ENCODE measurements around the gene RRAD. TPM values are rescaled to one million over a fixed set of nuclear protein-coding genes. Genes with fewer than 3 reads are reported as not detected.
A peak's percentile ranks its signal among the peaks of the same experiment; 100 is the strongest.
"Not testable (repeated sequence)": the region's sequence is repeated elsewhere in the genome, so short reads cannot be mapped to it uniquely, and the experiment has no call there.

The RRAD gene, protein sequence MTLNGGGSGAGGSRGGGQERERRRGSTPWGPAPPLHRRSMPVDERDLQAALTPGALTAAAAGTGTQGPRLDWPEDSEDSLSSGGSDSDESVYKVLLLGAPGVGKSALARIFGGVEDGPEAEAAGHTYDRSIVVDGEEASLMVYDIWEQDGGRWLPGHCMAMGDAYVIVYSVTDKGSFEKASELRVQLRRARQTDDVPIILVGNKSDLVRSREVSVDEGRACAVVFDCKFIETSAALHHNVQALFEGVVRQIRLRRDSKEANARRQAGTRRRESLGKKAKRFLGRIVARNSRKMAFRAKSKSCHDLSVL
- polyA plus RNA-seq (ENCODE audit: insufficient read length in 3 of 3), result 1 to 10 TPM; 2.4 to 3.3 (median 2.8) TPM
- long read RNA-seq, donor 1, partial matches to known transcripts, result 0 of 2 reads
- long read RNA-seq, donor 1, other reads (novel, unspliced or antisense), result 0 of 2 reads
- long read RNA-seq, donor 2, partial matches to known transcripts, result 0 of 4 reads
- long read RNA-seq, donor 2, other reads (novel, unspliced or antisense), result 0 of 4 reads
- long read RNA-seq, donor 3, partial matches to known transcripts, result 0 of 2 reads
- long read RNA-seq, donor 3, other reads (novel, unspliced or antisense), result 0 of 2 reads
- long read RNA-seq, donor 4, partial matches to known transcripts, result 0 of 2 reads
- long read RNA-seq, donor 4, other reads (novel, unspliced or antisense), result 0 of 2 reads
- long read RNA-seq, donor 5, result 0 reads
- long read RNA-seq, donor 6, partial matches to known transcripts, result 5 of 8 reads
- long read RNA-seq, donor 6, other reads (novel, unspliced or antisense), result 0 of 8 reads
- long read RNA-seq, donor 7, partial matches to known transcripts, result 0 of 2 reads
- long read RNA-seq, donor 7, other reads (novel, unspliced or antisense), result 0 of 2 reads
- long read RNA-seq, donor 8, result 0 reads
- long read RNA-seq, donor 9, partial matches to known transcripts, result 0 of 4 reads
- long read RNA-seq, donor 9, other reads (novel, unspliced or antisense), result 0 of 4 reads
- long read RNA-seq, donor 10, partial matches to known transcripts, result 0 of 1 reads
- long read RNA-seq, donor 10, other reads (novel, unspliced or antisense), result 0 of 1 reads
- long read RNA-seq, donor 11, result 0 reads
- long read RNA-seq, donor 12, partial matches to known transcripts, result 0 of 2 reads
- long read RNA-seq, donor 12, other reads (novel, unspliced or antisense), result 0 of 2 reads
- long read RNA-seq, donor 13, result 0 reads
- long read RNA-seq, donor 14, result 0 reads
- long read RNA-seq, donor 15, result 0 reads
- long read RNA-seq, donor 16, partial matches to known transcripts, result 0 of 3 reads
- long read RNA-seq, donor 16, other reads (novel, unspliced or antisense), result 0 of 3 reads

DNA sequence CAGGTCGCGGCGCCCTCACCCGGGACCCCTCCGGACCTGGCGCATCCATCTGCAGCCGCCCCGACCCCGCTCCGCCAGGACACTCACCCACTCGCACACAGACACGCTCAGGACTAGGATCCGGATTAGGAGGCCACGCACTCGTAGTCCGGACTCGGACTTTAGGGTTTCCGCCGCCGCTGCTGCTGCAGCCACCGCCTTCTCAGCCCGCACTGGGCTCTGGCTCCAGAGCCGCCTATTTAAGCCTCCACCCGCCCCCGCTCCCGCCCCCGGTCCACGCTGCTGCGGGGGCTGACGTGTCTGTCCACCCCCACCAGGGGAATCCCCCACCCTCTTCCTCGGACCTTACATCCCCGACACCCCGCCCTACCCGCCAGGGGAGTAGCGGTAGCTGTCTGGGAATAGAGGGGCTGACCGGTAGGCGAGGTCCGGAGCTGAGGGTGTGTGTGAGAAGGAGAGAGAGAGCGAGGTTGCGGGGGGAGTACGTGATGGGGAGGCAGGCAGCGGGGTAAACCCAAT lies at the start of gene RRAD:
Gene RRAD, minus strand, starts transcription at position 214 of the 519 bp plus-strand sequence. CDS start 356 bp downstream, outside the sequence.
- no peak for DNase-seq

DNA sequence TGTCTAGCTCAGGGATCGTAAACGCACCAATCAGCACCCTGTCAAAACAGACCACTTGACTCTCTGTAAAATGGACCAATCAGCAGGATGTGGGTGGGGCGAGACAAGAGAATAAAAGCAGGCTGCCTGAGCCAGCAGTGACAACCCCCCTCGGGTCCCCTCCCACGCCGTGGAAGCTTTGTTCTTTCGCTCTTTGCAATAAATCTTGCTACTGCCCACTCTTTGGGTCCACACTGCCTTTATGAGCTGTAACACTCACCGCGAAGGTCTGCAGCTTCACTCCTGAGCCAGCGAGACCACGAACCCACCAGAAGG lies 49.6 kb upstream of the RRAD start:
- DNase-seq, result not testable (repeated sequence)

DNA sequence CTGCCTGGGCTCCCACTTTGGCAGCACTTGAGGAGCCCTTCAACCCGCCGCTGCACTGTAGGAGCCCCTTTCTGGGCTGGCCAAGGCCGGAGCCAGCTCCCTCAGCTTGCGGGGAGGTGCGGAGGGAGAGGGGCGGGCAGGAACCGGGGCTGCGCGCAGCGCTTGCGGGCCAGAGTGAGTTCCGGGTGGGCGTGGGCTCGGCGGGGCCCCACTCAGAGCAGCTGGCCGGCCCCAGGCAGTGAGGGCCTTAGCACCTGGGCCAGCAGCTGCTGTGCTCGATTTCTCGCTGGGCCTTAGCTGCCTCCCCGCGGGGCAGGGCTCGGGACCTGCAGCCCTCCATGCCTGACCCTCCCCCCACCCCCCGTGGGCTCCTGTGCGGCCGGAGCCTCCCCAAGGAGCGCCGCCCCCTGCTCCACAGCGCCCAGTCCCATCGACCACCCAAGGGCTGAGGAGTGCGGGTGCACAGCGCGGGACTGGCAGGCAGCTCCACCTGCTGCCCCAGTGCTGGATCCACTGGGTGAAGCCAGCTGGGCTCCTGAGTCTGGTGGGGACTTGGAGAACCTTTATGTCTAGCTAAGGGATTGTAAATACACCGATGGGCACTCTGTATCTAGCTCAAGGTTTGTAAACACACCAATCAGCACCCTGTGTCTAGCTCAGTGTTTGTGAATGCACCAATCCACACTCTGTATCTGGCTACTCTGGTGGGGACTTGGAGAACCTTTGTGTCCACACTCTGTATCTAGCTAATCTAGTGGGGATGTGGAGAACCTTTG lies 49.0 kb upstream of the RRAD start:
- DNase-seq, result not testable (repeated sequence)

DNA sequence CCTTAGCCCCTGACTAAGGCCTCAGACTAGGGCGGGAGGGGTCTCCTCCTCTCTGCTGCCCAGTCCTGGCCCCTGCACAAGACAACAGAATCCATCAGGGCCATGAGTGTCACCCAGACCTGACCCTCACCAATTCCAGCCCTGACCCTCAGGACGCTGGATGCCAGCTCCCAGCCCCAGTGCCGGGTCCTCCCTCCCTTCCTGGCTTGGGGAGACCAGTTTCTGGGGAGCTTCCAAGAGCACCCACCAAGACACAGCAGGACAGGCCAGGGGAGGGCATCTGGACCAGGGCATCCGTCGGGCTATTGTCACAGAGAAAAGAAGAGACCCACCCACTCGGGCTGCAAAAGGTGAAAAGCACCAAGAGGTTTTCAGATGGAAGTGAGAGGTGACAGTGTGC lies 48.4 kb upstream of the RRAD start:
- DNase-seq, result no peak

DNA sequence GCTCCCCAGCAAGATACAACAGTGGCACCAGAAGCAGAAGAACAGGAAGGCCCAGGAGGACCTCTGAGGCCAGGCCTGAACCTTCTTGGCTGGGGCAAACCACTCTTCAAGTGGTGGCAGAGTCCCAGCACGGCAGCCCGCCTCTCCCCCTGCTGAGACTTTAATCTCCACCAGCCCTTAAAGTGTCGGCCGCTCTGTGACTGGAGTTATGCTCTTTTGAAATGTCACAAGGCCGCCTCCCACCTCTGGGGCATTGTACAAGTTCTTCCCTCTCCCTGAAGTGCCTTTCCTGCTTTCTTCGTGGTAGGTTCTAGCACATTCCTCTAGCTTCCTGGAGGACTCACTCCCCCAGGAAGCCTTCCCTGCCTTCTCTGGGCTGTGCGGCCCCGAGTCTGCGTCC lies 47.6 kb upstream of the RRAD start:
- DNase-seq, result no peak

DNA sequence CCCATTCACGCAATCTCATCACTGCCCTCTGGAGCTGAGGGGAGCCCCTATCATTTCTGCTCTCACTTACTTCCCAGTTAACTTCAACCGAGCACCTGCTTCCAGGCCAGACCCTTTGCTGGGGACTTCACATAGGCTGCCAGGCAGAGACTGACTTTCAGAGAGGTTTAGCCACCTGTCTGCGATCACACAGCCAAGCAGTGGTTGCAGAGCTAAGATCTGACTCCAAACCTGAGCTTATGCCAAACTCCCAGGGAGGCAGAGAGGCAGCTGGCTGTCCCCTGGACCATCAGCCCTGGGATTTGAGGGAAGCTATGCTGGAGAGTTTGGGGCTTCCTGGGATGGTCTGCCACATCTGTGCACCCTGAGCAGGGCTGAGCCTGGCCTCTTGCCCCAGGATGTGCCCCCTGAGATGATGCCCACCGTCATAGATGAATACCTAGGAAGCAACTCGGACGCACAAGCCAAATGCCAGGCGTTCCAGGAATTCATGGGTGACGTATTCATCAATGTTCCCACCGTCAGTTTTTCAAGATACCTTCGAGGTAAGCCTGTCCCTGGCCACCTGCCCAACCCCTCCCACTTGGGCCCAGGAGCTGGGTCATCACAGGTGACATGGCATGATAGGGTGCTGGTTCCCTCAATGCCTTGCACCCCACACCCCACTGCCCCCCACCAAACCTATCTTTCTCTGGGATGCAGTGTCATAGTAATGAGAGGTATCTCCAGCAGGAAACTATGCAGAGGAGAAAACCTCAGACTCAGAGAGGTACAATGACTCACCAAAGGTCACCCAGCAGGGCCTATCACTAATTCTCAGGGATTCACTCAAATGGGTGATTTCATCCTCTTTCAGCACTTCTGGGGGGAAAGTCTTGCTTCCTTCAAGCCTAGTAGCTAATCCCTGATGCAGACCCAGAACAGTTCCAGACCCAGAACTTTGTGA lies 45.7 kb upstream of the RRAD start:
- no peak for DNase-seq

DNA sequence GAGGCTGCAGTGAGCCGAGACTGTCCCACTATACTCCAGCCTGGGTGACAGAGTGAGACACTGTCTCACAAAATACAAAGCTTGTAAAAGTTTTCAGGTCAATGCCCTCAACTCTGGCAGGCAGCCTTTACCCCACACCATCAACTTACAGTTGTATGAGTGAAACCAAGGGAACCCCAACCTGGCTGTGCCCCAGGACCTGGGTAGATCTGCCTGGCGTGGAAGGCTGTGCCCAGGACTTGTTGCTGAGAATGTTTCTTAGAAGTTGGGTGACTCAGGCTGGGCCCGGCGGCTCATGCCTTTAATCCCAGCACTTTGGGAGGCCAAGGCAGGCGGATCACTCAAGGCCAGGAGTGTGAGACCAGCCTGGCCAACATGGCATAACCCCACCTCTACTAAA lies 43.5 kb upstream of the RRAD start:
- DNase-seq, result no peak

DNA sequence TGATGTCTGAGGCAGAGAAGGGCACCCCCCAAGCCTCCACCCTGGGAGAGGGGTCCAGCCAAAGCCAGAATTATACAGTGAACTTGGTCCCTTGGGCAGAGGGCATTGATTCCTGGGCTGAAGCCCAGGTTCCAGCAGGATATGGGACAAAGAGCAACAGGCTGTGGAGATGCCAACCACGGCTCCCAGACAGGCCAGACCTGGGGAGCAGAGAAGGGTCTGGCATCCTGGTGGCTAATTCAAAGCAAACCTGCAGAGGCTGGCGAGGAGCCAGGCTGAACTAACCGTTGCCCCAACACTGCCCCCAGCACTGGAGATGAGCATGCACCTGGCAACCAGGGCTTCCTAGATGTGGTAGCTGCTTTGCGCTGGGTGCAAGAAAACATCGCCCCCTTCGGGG lies 38.7 kb upstream of the RRAD start:
- DNase-seq, result no peak

DNA sequence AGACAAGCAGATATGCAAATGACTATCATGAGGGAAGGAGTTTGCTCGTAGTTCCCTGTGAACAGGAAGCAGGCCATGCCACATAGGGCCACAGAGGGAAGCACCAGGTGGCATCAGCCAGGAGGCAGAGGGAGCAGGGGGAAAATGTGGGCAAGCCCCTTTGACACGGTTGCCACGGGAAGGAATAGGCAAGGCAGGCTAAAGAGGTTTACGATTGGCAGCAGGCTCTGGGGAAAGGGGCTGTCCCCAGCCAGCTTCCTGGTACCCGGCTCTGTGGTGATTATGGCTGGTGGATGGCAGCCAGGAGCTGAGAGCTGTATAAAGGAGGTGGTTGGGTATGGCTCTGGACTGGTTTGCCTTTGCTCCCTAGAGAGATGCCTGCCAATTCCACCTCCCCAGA lies 36.6 kb upstream of the RRAD start:
- no peak for DNase-seq

DNA sequence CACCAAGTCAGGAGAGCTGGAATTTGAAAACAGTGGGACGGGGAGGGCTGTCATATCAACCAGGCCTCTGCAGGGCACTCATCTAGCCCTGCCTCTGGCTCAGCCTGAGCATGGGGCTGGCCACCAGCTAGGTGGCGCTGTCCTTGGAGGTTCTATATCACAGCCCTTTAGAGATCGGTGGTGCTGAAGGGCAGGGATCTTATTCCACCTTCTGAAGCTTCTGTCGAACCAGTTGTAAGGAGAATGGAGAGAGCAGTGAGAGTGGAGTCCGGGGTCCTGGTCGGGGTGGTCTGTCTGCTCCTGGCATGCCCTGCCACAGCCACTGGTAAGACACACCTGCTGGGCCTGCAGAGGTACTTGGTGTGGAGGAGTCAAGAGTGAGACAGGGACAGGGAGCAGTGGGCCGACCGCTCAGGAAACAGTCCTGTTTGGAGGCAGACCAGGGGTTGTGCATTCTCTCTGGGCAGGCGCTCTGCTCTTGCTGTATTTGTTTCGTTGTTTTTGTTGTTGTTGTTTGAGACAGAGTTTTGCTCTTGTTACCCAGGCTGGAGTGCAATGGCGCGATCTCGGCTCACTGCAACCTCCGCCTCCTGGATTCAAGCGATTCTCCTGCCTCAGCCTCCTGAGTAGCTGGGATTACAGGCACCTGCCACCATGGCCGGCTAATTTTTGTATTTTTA lies 35.9 kb upstream of the RRAD start, which contains the start of gene CES3:
Gene CES3, plus strand, starts transcription at position 202 of the 680 bp plus-strand sequence. Its CDS starts 42 bp downstream, at position 244.
- DNase-seq, result peak; percentile 64

DNA sequence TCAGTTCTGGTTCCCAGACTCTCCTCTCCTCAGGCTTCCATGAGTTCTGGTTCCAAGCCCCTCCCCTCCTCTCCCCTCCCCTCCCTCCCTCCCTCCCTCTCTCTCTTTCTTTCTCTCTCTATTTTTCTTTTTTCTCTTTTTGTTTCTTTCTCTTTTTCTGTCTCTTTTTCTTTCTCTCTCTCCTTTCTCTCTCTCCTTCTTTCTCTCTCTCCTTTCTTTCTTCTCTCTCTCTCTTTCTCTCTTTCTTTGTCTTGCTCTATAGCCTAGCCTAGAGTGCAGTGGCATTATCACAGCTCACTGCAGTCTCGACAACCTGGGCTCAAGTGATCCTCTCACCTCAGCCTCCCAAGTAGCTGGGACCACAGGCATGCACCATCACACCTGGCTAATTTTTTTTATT lies 34.9 kb upstream of the RRAD start:
- no peak for DNase-seq

DNA sequence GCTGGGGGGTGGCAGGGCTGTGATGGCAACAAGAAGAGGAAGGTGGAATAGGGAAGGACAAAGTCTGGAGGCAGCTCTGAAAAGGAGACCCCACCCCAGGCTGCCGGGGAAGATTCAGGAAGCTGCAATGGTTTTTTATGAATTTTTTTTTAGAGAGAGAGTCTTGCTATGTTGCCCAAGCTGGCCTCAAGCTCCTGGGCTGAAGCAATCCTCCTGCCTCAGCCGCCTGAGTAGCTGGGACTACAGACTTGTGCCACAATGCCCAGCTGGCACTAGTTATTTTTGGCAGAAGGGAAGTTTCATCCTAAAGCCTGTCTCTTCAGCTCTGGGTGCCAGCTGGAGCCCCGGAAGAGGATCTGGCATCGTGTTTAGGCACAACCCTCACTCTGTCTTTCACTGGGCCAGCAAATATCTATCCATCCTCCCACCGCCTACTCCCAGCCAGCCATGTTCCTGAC lies 34.4 kb upstream of the RRAD start:
- DNase-seq, result no peak

DNA sequence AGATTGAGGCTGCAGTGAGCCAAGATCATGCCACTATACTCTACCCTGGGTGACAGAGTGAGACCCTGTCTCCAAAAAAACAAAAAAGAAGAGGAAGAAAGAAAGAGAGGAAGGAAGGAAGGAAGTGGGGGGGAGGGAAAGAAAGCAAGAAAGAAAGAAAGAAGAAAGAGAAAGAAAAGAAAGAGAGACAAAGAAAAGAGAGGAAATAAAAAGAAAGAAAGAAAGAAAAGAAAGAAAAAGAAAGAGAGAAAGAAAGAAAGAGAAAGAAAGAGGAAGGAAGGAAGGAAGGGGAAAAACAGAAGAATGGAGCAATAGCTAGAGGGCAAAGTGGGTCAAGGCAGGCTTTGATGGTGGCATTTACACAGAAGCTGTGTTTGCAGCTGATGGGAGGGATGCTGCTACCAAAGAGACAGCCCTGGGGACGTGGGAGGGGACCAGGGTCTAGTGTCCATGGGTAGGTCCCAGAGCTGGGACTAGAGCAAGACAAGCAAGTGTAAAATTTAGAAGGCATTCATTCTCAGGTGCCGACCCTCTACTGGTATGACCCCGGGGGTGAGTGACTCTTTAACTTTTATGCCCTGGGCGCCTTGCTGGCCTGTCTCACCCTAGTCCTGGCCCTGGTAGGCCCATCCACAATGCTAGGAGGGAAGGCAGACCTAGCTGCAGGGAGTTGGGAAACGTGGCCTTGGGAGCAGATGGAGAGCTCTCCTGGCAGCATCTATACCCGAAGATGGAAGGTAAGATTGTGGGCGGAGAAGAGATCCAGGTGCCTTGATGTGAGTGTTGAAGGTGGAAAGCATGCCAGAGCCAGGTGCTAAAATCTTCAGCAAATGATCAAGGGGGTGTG lies 33.7 kb upstream of the RRAD start:
- DNase-seq, result no peak

DNA sequence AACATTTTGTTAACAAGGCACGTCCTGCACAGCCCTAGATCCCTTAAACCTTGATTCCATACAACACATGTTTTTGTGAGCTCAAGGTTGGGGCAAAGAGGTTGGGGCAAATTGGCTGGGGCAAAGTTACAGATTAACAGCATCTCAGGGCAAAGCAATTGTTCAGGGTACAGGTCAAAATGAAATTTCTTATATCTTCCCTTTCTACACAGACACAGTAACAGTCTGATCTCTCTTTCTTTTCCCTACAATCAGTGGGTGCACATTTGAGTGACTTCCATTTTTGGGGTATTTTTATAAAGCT lies 30.8 kb upstream of the RRAD start:
- not testable (repeated sequence) for DNase-seq

DNA sequence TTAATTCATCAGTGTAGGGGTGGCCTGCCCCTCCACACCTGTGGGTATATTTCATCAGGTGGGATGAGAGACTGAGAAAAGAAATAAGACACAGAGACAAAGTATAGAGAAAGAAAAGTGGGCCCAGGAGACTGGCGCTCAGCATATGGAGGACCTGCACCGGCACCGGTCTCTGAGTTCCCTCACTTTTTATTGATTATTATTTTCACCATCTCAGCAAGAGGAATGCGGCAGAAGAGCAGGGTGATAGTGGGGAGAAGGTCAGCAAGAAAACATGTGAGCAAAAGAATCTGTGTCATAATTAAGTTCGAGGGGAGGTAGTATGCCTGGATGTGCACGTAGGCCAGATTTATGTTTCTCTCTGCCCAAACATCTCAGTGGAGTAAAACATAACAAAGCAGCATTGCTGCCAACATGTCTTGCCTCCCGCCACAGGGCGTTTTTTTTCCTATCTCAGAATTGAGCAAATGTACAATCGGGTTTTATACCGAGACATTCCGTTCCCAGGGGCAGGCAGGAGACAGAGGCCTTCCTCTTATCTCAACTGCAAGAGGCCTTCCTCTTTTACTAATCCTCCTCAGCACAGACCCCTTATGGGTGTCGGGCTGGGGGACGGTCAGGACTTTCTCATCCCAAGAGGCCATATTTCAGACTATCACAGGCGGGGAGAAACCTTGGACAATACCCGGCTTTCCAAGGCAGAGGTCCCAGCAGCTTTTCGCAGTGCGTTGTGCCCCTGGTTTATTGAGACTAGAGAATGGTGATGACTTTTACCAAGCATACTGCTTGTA lies 30.2 kb upstream of the RRAD start:
- DNase-seq, result not testable (repeated sequence)

DNA sequence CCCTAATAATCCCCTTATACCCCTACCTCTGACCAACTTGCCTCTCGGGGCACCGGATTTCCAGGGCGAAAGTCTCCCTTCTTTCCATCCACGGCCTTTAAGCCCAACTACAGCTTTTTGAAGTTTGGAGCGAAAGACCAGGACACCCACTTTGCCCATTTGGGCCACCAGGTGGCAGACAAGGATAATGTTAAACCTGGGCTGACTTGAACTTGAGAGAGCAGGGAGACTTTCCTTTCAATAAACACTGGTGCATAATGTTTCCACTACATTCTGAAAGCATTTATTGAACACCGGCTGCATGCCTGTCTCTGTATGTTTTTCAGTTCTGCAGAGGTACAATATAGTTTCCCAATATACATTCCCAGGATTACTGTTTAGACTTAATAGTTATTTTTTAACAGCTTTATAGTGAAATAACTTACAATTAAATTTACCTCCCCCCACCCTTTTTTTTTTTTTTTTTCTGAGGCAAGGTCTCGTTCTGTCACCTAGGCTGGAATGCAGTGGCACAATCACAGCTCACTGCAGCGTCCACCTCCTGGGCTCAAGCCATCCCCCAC lies 28.8 kb upstream of the RRAD start:
- DNase-seq, result peak; percentile 73

DNA sequence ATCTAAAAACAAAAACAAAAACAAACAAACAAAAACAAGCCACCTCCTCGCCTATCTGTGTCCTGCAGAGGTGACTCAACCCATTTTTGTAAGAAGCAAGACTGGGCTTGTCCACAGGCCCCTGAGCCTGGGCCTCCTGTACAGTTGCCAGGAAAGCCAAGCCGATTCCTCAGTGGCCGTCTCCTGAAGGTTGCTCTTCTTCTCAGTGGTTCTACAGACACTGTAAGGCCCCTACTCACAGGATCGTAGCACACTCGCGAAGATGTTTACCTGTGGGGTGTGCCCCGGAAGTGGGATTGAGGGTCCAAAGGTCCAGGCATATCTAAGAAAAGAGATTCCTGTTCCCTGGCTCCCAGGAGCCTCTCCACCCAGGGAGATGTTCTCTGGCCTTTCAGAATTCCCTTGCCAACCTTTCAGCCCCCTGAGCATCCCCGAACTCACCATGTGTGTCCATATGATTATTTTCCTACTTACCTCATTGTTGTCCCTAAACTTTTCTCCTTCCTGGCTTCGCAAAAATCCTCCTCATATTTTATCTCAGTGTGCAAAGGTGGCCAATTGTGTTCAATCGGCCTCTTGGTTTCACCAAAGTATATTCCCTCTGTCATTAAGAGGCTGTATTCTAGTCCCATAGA lies 28.2 kb upstream of the RRAD start:
- DNase-seq, result no peak
